ENCODE measurements around the gene ATP9B. TPM values are rescaled to one million over a fixed set of nuclear protein-coding genes. Genes with fewer than 3 reads are reported as not detected.
"Not testable (repeated sequence)": the region's sequence is repeated elsewhere in the genome, so short reads cannot be mapped to it uniquely, and the experiment has no call there.

The ATP9B gene
- polyA plus RNA-seq, 1 of the 3 experiments (the other 2 are of a cell fraction) = 11.2 TPM

DNA sequence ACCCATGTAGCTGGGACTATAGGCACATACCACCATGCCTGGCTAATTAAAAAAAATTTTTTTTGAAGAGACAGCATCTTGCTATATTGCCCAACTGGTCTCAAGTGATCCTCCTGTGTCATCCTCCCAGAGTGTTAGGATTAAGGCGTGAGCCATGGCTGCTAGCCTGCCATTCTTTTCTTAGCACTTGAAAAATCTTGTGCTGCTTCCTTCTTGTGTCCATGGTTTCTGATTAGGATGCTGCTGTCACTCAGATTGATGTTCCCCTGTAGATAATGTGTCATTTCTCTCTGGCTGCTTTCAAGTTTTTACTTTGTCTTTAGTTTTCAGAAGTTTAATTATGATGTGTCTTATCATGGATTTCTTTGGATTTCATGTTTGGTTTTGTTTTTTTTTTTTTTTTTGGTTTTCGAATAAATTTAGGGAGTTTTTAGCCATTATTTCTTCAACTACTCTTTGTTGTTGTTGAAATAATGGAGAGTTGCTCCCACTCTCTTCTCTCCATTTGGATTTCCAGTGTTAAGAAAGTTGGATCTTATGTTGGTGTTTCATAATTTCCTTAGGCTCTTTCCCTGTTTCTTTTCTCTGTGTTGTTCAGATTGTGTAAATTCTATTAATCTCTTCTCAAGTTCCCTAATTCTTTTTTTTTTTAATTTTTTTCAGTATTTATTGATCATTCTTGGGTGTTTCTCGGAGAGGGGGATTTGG, 2.5 kb downstream of the ATP9B start:
- peaks cover 62% of the 10 kb centered on the region for H3K79me2 ChIP-seq (ENCODE audit: insufficient read depth)
- no peaks in the 10 kb centered on the region for H3K36me3 ChIP-seq (replicated peaks in 1 of 2; ENCODE audit: control insufficient read depth in 1 of 2, insufficient read depth in 2 of 2, low read length in 1 of 2)
- H3K4me3 ChIP-seq (ENCODE audit: low read depth in 2 of 2, low read length in 1 of 2) = no peak overlapping the region
- no peak overlapping the region for H3K4me2 ChIP-seq
- H3K27ac ChIP-seq (ENCODE audit: low read depth in 2 of 2, low read length in 1 of 2) = no peak overlapping the region
- CTCF ChIA-PET = no interaction called here
- H3F3A ChIP-seq (replicated peaks; ENCODE audit: insufficient read depth) = peaks cover 10% of the 10 kb centered on the region
- H3K4me1 ChIP-seq (ENCODE audit: control insufficient read depth in 1 of 2, insufficient read depth in 2 of 2, low read depth in 1 of 2, low read length in 1 of 2) = peaks cover 4 to 8% of the 10 kb centered on the region in 2 experiments; a peak in 3 of 4 replicates
- no peaks in the 10 kb centered on the region for H3K9me3 ChIP-seq
- no peaks in the 10 kb centered on the region for H3K27me3 ChIP-seq (ENCODE audit: insufficient read depth)
- POLR2A ChIA-PET = no interaction called here
- H3K9me2 ChIP-seq = no peaks in the 10 kb centered on the region
- 93% methylated on average over 3 of the region's 3 CpGs for WGBS (ENCODE audit: low lambda C conversion rate)
- no peak for DNase-seq
- H4K20me1 ChIP-seq (ENCODE audit: insufficient read depth) = 0 out of 2 replicates have a peak, but pooled peaks cover 6% of the 10 kb centered on the region
- no peak for TF ChIP-seq FOXJ3 (CRISPR knock-in tag; IDR thresholded peaks at IDR 0.05)
- no peak for TF ChIP-seq ZBTB33 (IDR thresholded peaks at IDR 0.05; ENCODE audit: borderline replicate concordance, low read depth)
- TF ChIP-seq SIN3A (IDR thresholded peaks at IDR 0.05; ENCODE audit: borderline replicate concordance, low read depth, low read length) = no peak
- no peak for TF ChIP-seq JUND (IDR thresholded peaks at IDR 0.05)
- TF ChIP-seq SMC3 (IDR thresholded peaks at IDR 0.05; ENCODE audit: low read depth, low read length) = no peak
- TF ChIP-seq YY1 (IDR thresholded peaks at IDR 0.05; ENCODE audit: low read depth) = no peak
- no peak for TF ChIP-seq EP300 (IDR thresholded peaks at IDR 0.05; ENCODE audit: borderline replicate concordance in 1 of 2, low read depth in 1 of 2, low read length in 1 of 2)
- TF ChIP-seq IRF3 (IDR thresholded peaks at IDR 0.05; ENCODE audit: low read depth, low read length) = no peak
- no peak for TF ChIP-seq RXRA (IDR thresholded peaks at IDR 0.05; ENCODE audit: borderline replicate concordance, low read depth)
- no peak for TF ChIP-seq MEF2A (IDR thresholded peaks at IDR 0.05; ENCODE audit: borderline replicate concordance, low read depth)
- no peak for TF ChIP-seq FOXM1 (IDR thresholded peaks at IDR 0.05; ENCODE audit: low read depth)
- TF ChIP-seq TCF12 (IDR thresholded peaks at IDR 0.05) = no peak
- no peak for TF ChIP-seq GATA2 (CRISPR knock-in tag; IDR thresholded peaks at IDR 0.05)
- TF ChIP-seq, protein P1, sequence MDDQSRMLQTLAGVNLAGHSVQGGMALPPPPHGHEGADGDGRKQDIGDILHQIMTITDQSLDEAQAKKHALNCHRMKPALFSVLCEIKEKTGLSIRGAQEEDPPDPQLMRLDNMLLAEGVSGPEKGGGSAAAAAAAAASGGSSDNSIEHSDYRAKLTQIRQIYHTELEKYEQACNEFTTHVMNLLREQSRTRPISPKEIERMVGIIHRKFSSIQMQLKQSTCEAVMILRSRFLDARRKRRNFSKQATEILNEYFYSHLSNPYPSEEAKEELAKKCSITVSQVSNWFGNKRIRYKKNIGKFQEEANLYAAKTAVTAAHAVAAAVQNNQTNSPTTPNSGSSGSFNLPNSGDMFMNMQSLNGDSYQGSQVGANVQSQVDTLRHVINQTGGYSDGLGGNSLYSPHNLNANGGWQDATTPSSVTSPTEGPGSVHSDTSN (IDR thresholded peaks at IDR 0.05) = no peak
- no peak overlapping the region for H2AFZ ChIP-seq (ENCODE audit: low read depth)
- no peak overlapping the region for H3K9ac ChIP-seq

DNA sequence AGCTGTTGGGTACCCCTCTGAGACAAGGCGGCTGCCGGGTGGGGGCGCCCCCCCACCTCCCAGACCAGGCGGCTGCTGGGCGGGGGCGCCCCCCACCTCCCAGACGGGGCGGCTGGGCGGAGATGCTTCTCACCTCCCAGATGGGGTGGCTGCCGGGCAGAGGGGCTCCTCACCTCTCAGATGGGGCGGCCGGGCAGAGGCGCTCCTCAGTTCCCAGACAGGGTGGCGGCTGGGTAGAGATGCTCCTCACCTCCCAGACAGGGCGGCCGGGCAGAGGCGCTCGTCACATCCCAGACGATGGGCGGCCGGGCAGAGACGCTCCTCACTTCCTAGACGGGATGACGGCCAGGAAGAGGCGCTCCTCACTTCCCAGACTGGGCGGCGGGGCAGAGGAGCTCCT, 3.5 kb downstream of the ATP9B start:
- H2AFZ ChIP-seq (ENCODE audit: low read depth); H3F3A ChIP-seq (replicated peaks; ENCODE audit: insufficient read depth); H3K4me3 ChIP-seq (ENCODE audit: low read depth in 2 of 2, low read length in 1 of 2); H3K9ac ChIP-seq; H3K36me3 ChIP-seq (replicated peaks in 1 of 2; ENCODE audit: control insufficient read depth in 1 of 2, insufficient read depth in 2 of 2, low read length in 1 of 2); H3K9me3 ChIP-seq; DNase-seq; H3K4me1 ChIP-seq (ENCODE audit: control insufficient read depth in 1 of 2, insufficient read depth in 2 of 2, low read depth in 1 of 2, low read length in 1 of 2); H3K9me2 ChIP-seq; H3K27me3 ChIP-seq (ENCODE audit: insufficient read depth); POLR2A ChIA-PET; CTCF ChIA-PET; H4K20me1 ChIP-seq (ENCODE audit: insufficient read depth); H3K27ac ChIP-seq (ENCODE audit: low read depth in 2 of 2, low read length in 1 of 2); H3K4me2 ChIP-seq: not testable (repeated sequence)
- peaks cover 72% of the 10 kb centered on the region for H3K79me2 ChIP-seq (ENCODE audit: insufficient read depth)
- WGBS (ENCODE audit: low lambda C conversion rate) = 89% methylated on average over 4 of the region's 27 CpGs
